ENCODE data around the gene ANKIB1. TPM values are rescaled to one million over a fixed set of nuclear protein-coding genes. Genes with fewer than 3 reads are reported as not detected.

The ANKIB1 gene
- total RNA-seq, 1 donor from 2014 or later, result 58.1 TPM

GRCh38 chr7:92325173-92325572, 79.4 kb downstream of the ANKIB1 start:
- Mint-ChIP-seq H3K27me3 (no peaks in the 10 kb centered on the region), H3K27ac (no peak overlapping the region), H3K4me3 (ENCODE audit: low read depth) (no peak overlapping the region), H3K4me1 (ENCODE audit: low read depth) (no peaks in the 10 kb centered on the region), H3K9me3 (ENCODE audit: low read depth) (no peaks in the 10 kb centered on the region), H3K36me3 (ENCODE audit: insufficient read depth) (peaks cover 13% of the 10 kb centered on the region)
- TF ChIP-seq CTCF (IDR thresholded peaks at IDR 0.05; ENCODE audit: unreplicated experiment), result no peak
- DNase-seq (ENCODE audit: low spot score, unreplicated experiment), result no peak

GRCh38 chr7:92325858-92326257, 80.1 kb downstream of the ANKIB1 start:
- no peak for DNase-seq (ENCODE audit: low spot score, unreplicated experiment)
- Mint-ChIP-seq H3K27me3 (no peaks in the 10 kb centered on the region), H3K27ac (no peak overlapping the region), H3K4me3 (ENCODE audit: low read depth) (no peak overlapping the region), H3K9me3 (ENCODE audit: low read depth) (no peaks in the 10 kb centered on the region), H3K36me3 (ENCODE audit: insufficient read depth) (peaks cover 10% of the 10 kb centered on the region), H3K4me1 (ENCODE audit: low read depth) (no peaks in the 10 kb centered on the region)
- no peak for TF ChIP-seq CTCF (IDR thresholded peaks at IDR 0.05; ENCODE audit: unreplicated experiment)

GRCh38 chr7:92330835-92331438, 85.2 kb downstream of the ANKIB1 start:
- H3K4me1 Mint-ChIP-seq (ENCODE audit: low read depth), result no peaks in the 10 kb centered on the region
- peaks cover 23% of the 10 kb centered on the region for H3K36me3 Mint-ChIP-seq (ENCODE audit: insufficient read depth)
- no peak overlapping the region for H3K27ac Mint-ChIP-seq
- no peaks in the 10 kb centered on the region for H3K27me3 Mint-ChIP-seq
- H3K9me3 Mint-ChIP-seq (ENCODE audit: low read depth), result peaks cover 4% of the 10 kb centered on the region
- DNase-seq (ENCODE audit: low spot score, unreplicated experiment), result no peak
- no peak for TF ChIP-seq CTCF (IDR thresholded peaks at IDR 0.05; ENCODE audit: unreplicated experiment)
- H3K4me3 Mint-ChIP-seq (ENCODE audit: low read depth), result no peak overlapping the region

- DNase-seq (ENCODE audit: low spot score, unreplicated experiment), result no peak
Observed at GRCh38 chr7:92331508-92331907, 85.7 kb downstream of the ANKIB1 start.

GRCh38 chr7:92332782-92333181, 87.0 kb downstream of the ANKIB1 start:
- peaks cover 27% of the 10 kb centered on the region for H3K36me3 Mint-ChIP-seq (ENCODE audit: insufficient read depth)
- peaks cover 5% of the 10 kb centered on the region for H3K4me1 Mint-ChIP-seq (ENCODE audit: low read depth)
- H3K9me3 Mint-ChIP-seq (ENCODE audit: low read depth), result peaks cover 4% of the 10 kb centered on the region
- peak overlapping the region; percentile 1 for H3K27ac Mint-ChIP-seq
- TF ChIP-seq CTCF (IDR thresholded peaks at IDR 0.05; ENCODE audit: unreplicated experiment), result no peak
- H3K27me3 Mint-ChIP-seq, result no peaks in the 10 kb centered on the region
- H3K4me3 Mint-ChIP-seq (ENCODE audit: low read depth), result no peak overlapping the region
- no peak for DNase-seq (ENCODE audit: low spot score, unreplicated experiment)

More at GRCh38 chr7:92331508-92331907, 85.7 kb downstream of the ANKIB1 start:
- H3K36me3 Mint-ChIP-seq (ENCODE audit: insufficient read depth), result peaks cover 26% of the 10 kb centered on the region
- peaks cover under 1% of the 10 kb centered on the region for H3K4me1 Mint-ChIP-seq (ENCODE audit: low read depth)
- no peak for TF ChIP-seq CTCF (IDR thresholded peaks at IDR 0.05; ENCODE audit: unreplicated experiment)
- no peak overlapping the region for H3K4me3 Mint-ChIP-seq (ENCODE audit: low read depth)
- no peaks in the 10 kb centered on the region for H3K27me3 Mint-ChIP-seq
- no peak overlapping the region for H3K27ac Mint-ChIP-seq
- peaks cover 4% of the 10 kb centered on the region for H3K9me3 Mint-ChIP-seq (ENCODE audit: low read depth)

Measured in progenitor cell of endocrine pancreas (in vitro differentiated cells).